ENCODE data around the gene RREB1. TPM values are rescaled to one million over a fixed set of nuclear protein-coding genes. Genes with fewer than 3 reads are reported as not detected.

Gene RREB1
- total and polyA plus RNA-seq, 12 donors: 8.0 to 79.5 (median 48.7) TPM

GRCh38 chr6:7269816-7270215 is 162.1 kb downstream of the RREB1 start:
- peaks cover 0 to 4% of the 10 kb centered on the region in 2 donors for H3K4me1 ChIP-seq (replicated peaks in 1 of 2)
- intact Hi-C loops (cut with DNase I): loop anchor here in 1 of 2 donors (10.0 kb wide), 1 partner anchor 115 kb away; the partner anchor contains the start of genes CAGE1 and RIOK1
- H3K27ac ChIP-seq: no peak overlapping the region
- peak in 1 of 7 donors; percentile 13 for DNase-seq
- no peak overlapping the region for H3K4me3 ChIP-seq
- no peaks in the 10 kb centered on the region for H3K27me3 ChIP-seq
- no peak for TF ChIP-seq POLR2A (IDR thresholded peaks at IDR 0.05)
- TF ChIP-seq CTCF (IDR thresholded peaks at IDR 0.05): no peak
- no peaks in the 10 kb centered on the region for H3K9me3 ChIP-seq (replicated peaks in 1 of 3)
- H3K36me3 ChIP-seq (replicated peaks in 1 of 2): no peaks in the 10 kb centered on the region
- WGBS, 4 donors: 79 to 84% (median 82%) methylated on average over 5 of the region's 5 CpGs

GRCh38 chr6:7270320-7271204 is 162.8 kb downstream of the RREB1 start:
- Histone ChIP-seq H3K36me3 (replicated peaks in 1 of 2) (no peaks in the 10 kb centered on the region), H3K4me1 (replicated peaks in 1 of 2) (peaks cover 0 to 6% of the 10 kb centered on the region in 2 donors), H3K9me3 (replicated peaks in 1 of 3) (no peaks in the 10 kb centered on the region), H3K27ac (no peak overlapping the region), H3K4me3 (no peak overlapping the region), H3K27me3 (no peaks in the 10 kb centered on the region)
- intact Hi-C loops (cut with DNase I): loop anchor here in 1 of 2 donors (10.0 kb wide), 1 partner anchor 114 kb away; the partner anchor contains the start of genes CAGE1 and RIOK1
- WGBS, 4 donors: 84 to 90% (median 89%) methylated on average over 16 of the region's 16 CpGs
- no peak for TF ChIP-seq CTCF (IDR thresholded peaks at IDR 0.05)
- peak in 1 of 7 donors; percentile 11 for DNase-seq

GRCh38 chr6:7271205-7271534 is 163.4 kb downstream of the RREB1 start:
- intact Hi-C loops (cut with DNase I): loop anchor here in 1 of 2 donors (10.0 kb wide), 1 partner anchor 114 kb away; the partner anchor contains the start of genes CAGE1 and RIOK1
- WGBS, 4 donors: 79 to 97% (median 92%) methylated on average over 11 of the region's 11 CpGs

More at GRCh38 chr6:7271205-7271534, 163.4 kb downstream of the RREB1 start:
- peak in 1 of 7 donors; percentile 45 for DNase-seq
- Histone ChIP-seq H3K9me3 (replicated peaks in 1 of 3) (no peaks in the 10 kb centered on the region), H3K27me3 (no peaks in the 10 kb centered on the region), H3K27ac (no peak overlapping the region), H3K4me1 (replicated peaks in 1 of 2) (peaks cover 0 to 6% of the 10 kb centered on the region in 2 donors), H3K36me3 (replicated peaks in 1 of 2) (no peaks in the 10 kb centered on the region), H3K4me3 (no peak overlapping the region)
- no peak for TF ChIP-seq CTCF (IDR thresholded peaks at IDR 0.05)
- no peak for TF ChIP-seq POLR2A (IDR thresholded peaks at IDR 0.05)

All from adrenal gland (tissue), 12 donors.